Thyroid gland (tissue), 4 donors: ENCODE results near the gene ZNF587.
"Not testable (repeated sequence)": the region's sequence is repeated elsewhere in the genome, so short reads cannot be mapped to it uniquely, and the experiment has no call there.

Experiments used
- CTCF ChIP-seq, 6 experiments: fragments of 200-600 bp in 3 of 6; fragments of 450-650 bp in 3 of 6; sonication (generic) in 3 of 6; IDR thresholded peaks; one replicate each; pipeline ENCODE4 v1.5.1; 2016 to 2019; ENCODE audit warnings: antibody characterized with exemption in 6 of 6, mild to moderate bottlenecking in 2 of 6, inconsistent platforms in 1 of 6, moderate library complexity in 1 of 6
- POLR2A ChIP-seq, 2 donors: fragments of 450-650 bp; IDR thresholded peaks; one replicate each; pipeline ENCODE4 v1.6.1; 2017; ENCODE audit warnings: antibody characterized with exemption in 2 of 2, mild to moderate bottlenecking in 2 of 2, moderate library complexity in 1 of 2

- TF ChIP-seq CTCF, POLR2A (IDR thresholded peaks at IDR 0.05): not testable (repeated sequence)
Measured at GRCh38 chr19:57851812-57852603, 2.3 kb downstream of the ZNF587 start.
